Choroid plexus epithelial cell (primary cell): ENCODE data around the gene BOD1L2.

ENCODE experiments used
- DNase-seq: peaks from one replicate; pipeline ENCODE4 v3.0.0-alpha.2; 2010; ENCODE audit warnings: low read depth
- H3K4me3 ChIP-seq: 2 replicates; pipeline ENCODE4 v1.5.1; 2011; ENCODE audit warnings: low read depth, mild to moderate bottlenecking, control low read depth, low read length, moderate library complexity
- TF ChIP-seq, protein P1 (sequence below): conservative IDR thresholded peaks from 2 replicates; pipeline ENCODE4 v1.5.1; 2011; ENCODE audit warnings: low read depth, mild to moderate bottlenecking, control low read depth, inconsistent platforms, low read length, moderate library complexity

The BOD1L2 gene

DNA sequence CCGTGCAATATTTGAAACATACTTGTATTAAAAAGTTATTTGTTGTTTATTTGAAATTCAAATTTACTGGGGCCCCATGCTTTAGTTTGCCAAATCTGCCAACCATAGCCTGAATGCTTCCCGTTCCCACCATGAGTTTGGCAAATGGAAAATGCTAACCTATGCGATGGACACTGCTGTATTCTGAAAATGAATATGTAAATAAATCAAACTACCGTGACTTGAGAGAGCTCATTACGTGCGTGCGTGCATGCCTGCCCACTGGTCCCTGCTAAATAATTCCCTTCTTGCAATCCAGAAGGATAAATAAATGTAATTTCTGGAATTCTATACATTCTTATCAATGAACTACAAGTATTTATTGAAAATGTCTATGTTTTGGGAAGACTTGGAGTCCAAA is 3.2 kb downstream of the BOD1L2 start:
- no peak overlapping the region for H3K4me3 ChIP-seq
- no peak for DNase-seq
- TF ChIP-seq, protein P1, sequence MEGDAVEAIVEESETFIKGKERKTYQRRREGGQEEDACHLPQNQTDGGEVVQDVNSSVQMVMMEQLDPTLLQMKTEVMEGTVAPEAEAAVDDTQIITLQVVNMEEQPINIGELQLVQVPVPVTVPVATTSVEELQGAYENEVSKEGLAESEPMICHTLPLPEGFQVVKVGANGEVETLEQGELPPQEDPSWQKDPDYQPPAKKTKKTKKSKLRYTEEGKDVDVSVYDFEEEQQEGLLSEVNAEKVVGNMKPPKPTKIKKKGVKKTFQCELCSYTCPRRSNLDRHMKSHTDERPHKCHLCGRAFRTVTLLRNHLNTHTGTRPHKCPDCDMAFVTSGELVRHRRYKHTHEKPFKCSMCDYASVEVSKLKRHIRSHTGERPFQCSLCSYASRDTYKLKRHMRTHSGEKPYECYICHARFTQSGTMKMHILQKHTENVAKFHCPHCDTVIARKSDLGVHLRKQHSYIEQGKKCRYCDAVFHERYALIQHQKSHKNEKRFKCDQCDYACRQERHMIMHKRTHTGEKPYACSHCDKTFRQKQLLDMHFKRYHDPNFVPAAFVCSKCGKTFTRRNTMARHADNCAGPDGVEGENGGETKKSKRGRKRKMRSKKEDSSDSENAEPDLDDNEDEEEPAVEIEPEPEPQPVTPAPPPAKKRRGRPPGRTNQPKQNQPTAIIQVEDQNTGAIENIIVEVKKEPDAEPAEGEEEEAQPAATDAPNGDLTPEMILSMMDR: no peak

DNA sequence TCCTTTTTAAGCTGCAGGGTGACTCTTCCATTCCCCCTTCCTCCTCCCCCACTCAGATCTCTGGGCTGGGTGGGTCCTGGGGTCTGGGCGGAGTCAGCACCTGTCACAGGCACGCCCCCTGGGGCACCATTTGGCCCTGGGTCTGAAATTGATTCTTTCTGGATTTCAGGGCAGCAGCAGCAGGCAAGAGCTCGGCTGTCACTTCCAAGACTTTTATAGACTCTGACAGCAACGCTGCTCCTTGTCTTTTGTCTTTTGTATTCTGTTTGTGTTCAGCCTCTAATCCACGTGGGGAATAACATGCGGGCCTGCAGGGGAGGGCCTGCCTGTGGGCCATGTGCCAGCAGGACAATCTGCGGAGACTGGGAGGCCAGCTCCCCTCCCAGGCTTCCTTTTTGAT is 3.9 kb downstream of the BOD1L2 start:
- DNase-seq: no peak
- TF ChIP-seq, protein P1: no peak
- H3K4me3 ChIP-seq: no peak overlapping the region

DNA sequence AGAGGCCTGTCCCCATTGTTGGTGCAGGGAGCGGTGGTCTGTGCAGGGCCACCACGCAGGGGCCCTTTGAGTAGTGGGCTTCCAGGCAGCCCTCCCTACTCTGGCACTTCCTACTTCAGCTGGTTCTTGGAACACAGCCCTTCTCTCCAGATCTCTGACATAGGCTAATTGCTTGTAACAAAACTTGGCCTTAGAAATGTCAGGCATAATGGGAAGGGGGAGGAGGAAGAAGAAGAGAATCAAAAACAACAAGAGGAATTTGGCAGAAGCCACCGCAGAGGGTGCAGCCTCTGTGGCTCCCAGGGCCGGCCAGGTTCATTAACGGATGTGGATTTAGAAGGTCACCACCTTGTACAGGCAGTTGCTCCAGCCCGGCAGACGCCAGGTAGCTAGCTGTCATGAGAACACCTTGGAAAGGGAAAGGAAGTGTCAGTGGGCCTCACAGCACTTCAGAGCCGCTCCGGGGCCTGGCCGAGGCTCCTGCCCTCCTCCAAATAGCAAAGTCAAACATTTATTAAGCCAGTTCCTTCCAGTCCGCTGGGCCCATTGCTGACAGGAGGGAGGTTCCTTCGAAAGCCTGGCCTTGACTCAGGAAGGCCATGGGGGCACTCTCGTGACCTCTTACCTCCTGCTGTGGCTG is 7.4 kb downstream of the BOD1L2 start:
- TF ChIP-seq, protein P1: no peak

DNA sequence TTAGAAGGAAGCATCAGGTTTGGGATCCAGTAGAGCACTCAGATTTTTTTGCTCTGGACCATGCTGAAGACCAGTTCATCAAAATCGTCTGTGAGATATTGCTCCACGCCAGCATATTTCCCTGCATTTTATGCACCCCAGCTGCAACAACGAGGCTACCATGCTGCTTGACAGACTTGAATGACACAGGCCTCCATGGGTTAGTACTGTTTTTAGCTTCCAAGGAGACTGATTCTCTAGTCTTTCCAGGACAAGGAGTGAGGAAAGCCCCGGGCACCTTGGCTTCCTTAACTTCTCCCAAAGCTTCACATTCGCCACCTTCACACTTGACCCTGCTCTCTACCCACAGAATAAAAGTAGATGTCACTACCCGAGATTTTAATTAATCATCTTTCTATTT is 17.5 kb downstream of the BOD1L2 start:
- no peak for DNase-seq
- TF ChIP-seq, protein P1: no peak

More for the DNA sequence above, 7.4 kb downstream of the BOD1L2 start:
- no peak overlapping the region for H3K4me3 ChIP-seq
- DNase-seq: no peak

DNA sequence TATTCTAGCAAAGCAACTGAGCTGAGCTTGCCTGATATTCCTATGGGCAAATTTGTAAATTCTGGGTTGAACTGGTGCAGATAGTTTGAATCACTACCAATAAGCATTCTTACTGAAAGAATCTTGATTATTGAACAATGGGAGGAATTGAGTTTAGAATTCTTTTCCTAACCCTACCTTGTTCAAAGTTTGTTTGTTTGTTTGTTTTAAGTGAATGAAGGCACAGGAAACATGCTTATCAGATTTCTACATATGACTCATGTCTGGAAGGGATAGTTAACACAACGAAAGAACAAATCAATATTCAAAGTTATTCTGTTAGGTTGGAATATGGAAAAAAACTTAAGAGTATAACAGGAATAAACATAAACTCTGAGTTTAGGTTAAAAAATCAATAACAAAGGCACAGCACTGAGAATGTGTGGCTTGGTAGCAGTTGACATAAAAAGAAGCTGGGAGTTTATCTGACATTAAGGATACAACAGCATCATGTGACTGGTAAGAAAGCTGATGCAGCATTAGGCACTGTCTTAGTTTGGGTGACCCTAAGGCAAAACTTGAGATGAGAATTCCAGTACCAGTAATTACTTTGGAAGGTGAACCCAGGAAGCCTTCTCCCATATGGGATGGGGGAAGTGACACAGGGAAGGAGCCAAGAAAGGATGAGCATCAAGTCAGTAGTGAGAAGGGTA is 20.9 kb downstream of the BOD1L2 start:
- DNase-seq: no peak
- TF ChIP-seq, protein P1: no peak

More for the DNA sequence above, 17.5 kb downstream of the BOD1L2 start:
- no peak overlapping the region for H3K4me3 ChIP-seq

DNA sequence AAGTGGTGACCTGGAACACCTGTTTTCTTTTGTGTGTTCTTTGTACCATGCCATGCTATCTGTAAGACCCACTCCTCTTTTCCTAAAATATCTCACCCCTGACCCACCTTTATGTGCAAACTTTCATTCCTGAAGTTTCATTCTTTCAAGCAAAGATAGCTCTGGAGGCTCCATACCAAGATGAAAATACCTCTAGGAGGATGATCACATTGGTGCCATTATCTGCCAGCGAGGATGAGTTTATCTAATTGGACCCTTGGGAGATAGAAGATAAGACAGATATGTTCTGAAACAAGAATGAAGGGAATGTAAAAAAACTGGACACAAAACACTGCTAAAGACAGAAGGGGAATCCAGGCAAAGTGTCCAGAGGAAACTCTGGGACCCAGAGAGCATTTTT is 24.1 kb downstream of the BOD1L2 start:
- no peak overlapping the region for H3K4me3 ChIP-seq
- DNase-seq: no peak
- TF ChIP-seq, protein P1: no peak

More for the DNA sequence above, 20.9 kb downstream of the BOD1L2 start:
- no peak overlapping the region for H3K4me3 ChIP-seq

DNA sequence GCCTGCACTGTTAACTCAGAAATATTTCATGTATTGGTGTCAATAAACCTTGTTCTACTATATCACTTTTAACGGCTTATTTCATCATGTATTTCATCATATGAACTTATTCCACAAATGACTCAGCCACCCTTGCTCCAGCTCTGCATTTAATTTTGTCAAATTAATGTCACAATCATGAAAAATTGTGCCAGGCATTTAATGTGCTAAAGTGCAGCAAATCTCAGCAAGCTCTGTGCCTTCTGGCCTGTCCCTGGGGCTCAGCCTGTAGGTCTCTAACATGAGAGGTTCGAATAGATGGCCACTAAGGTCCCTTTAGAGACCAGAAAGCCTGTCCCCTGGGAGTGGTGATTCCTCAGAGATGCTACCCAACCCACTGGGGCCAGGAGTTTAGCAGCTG is 28.6 kb downstream of the BOD1L2 start:
- H3K4me3 ChIP-seq: no peak overlapping the region
- TF ChIP-seq, protein P1: no peak
- no peak for DNase-seq
